Activated CD4-positive, alpha-beta memory T cell treated with anti-CD3 and anti-CD28 coated beads for 36 hours (primary cell): ENCODE results near the gene FZD4. TPM values are rescaled to one million over a fixed set of nuclear protein-coding genes. Genes with fewer than 3 reads are reported as not detected.

ENCODE experiments used
- CTCF ChIA-PET: fragments of 350-600 bp; sonication (Branson Sonifier 250); formaldehyde crosslinking; loops from one replicate; lab custom pipeline; 2021; ENCODE audit warnings: antibody characterized with exemption, inconsistent platforms; lab: Charles Lee
- POLR2A ChIA-PET: fragments of 350-600 bp; sonication (Branson Sonifier 250); formaldehyde crosslinking; loops from one replicate; lab custom pipeline; 2021; ENCODE audit warnings: antibody characterized with exemption; lab: Charles Lee
- DNase-seq: peaks from one replicate; pipeline ENCODE4 v3.0.0-alpha.2; 2020
- H3K27ac Mint-ChIP-seq: one replicate; pipeline ENCODE4 v1.8.0; 2021; ENCODE audit warnings: mixed read lengths
- H3K27me3 Mint-ChIP-seq: one replicate; pipeline ENCODE4 v1.8.0; 2021; ENCODE audit warnings: mixed read lengths
- H3K36me3 Mint-ChIP-seq: one replicate; pipeline ENCODE4 v1.8.0; 2021; ENCODE audit warnings: mixed read lengths
- H3K4me1 Mint-ChIP-seq: one replicate; pipeline ENCODE4 v1.8.0; 2021; ENCODE audit warnings: low read depth, mixed read lengths
- H3K4me3 Mint-ChIP-seq: one replicate; pipeline ENCODE4 v1.8.0; 2021; ENCODE audit warnings: mild to moderate bottlenecking, mixed read lengths
- H3K9me3 Mint-ChIP-seq: one replicate; pipeline ENCODE4 v1.8.0; 2021; ENCODE audit warnings: mixed read lengths
- intact Hi-C: fragments of 100-400 bp; cut with micrococcal nuclease; formaldehyde crosslinking; loops from one replicate; pipeline ENCODE4 v1.15.1; 2023
- total RNA-seq, 2 experiments: library from RNA; stranded (reverse); gene quantifications; one replicate each; pipeline ENCODE4 v1.2.3, GENCODE V29; 2021

FZD4 gene
- total RNA-seq, 2 experiments from 2014 or later: 0.33 to 0.36 TPM

- H3K4me3 Mint-ChIP-seq: no peak overlapping the region
- POLR2A ChIA-PET: no interaction called here
Measured at GRCh38 chr11:86932924-86933875, 22.0 kb downstream of the FZD4 start.

GRCh38 chr11:86932259-86932585 is 23.0 kb downstream of the FZD4 start:
- Mint-ChIP-seq H3K4me3 (no peak overlapping the region), H3K4me1 (peaks cover 2% of the 10 kb centered on the region), H3K9me3 (no peaks in the 10 kb centered on the region), H3K36me3 (no peaks in the 10 kb centered on the region), H3K27me3 (peaks cover 1% of the 10 kb centered on the region), H3K27ac (no peak overlapping the region)
- POLR2A ChIA-PET: no interaction called here
- DNase-seq: no peak
- CTCF ChIA-PET: interaction anchor here (0.7 kb wide), 1 partner anchor 683 kb away, joined by 3 read pairs; no protein-coding TSS in a partner anchor
- intact Hi-C loops: no loop called here

More at GRCh38 chr11:86932924-86933875, 22.0 kb downstream of the FZD4 start:
- H3K36me3 Mint-ChIP-seq: no peaks in the 10 kb centered on the region
- intact Hi-C loops: no loop called here
- DNase-seq: no peak
- CTCF ChIA-PET: interaction anchor here (2.2 kb wide), 1 partner anchor 22 kb away, joined by 5 read pairs; the partner anchor contains the start of gene FZD4
- H3K4me1 Mint-ChIP-seq: peaks cover 2% of the 10 kb centered on the region
- H3K27me3 Mint-ChIP-seq: peaks cover 1% of the 10 kb centered on the region
- no peaks in the 10 kb centered on the region for H3K9me3 Mint-ChIP-seq
- H3K27ac Mint-ChIP-seq: no peak overlapping the region

- Mint-ChIP-seq H3K4me1 (peaks cover 2% of the 10 kb centered on the region), H3K4me3 (no peak overlapping the region), H3K36me3 (no peaks in the 10 kb centered on the region), H3K27me3 (no peaks in the 10 kb centered on the region), H3K9me3 (no peaks in the 10 kb centered on the region), H3K27ac (no peak overlapping the region)
- CTCF ChIA-PET: interaction anchor here (0.7 kb wide), 1 partner anchor 684 kb away, joined by 3 read pairs; no protein-coding TSS in a partner anchor
- intact Hi-C loops: no loop called here
- POLR2A ChIA-PET: no interaction called here
- no peak for DNase-seq
Measured at GRCh38 chr11:86931548-86932258, 23.5 kb downstream of the FZD4 start.

GRCh38 chr11:86930957-86931547 is 24.1 kb downstream of the FZD4 start:
- peaks cover 2% of the 10 kb centered on the region for H3K4me1 Mint-ChIP-seq
- intact Hi-C loops: no loop called here
- H3K4me3 Mint-ChIP-seq: no peak overlapping the region
- CTCF ChIA-PET: interaction anchor here (2.1 kb wide), 1 partner anchor 8 kb away, joined by 5 read pairs; no protein-coding TSS in a partner anchor
- no peaks in the 10 kb centered on the region for H3K9me3 Mint-ChIP-seq
- POLR2A ChIA-PET: no interaction called here
- H3K36me3 Mint-ChIP-seq: no peaks in the 10 kb centered on the region
- H3K27ac Mint-ChIP-seq: no peak overlapping the region
- no peak for DNase-seq
- H3K27me3 Mint-ChIP-seq: no peaks in the 10 kb centered on the region

- Mint-ChIP-seq H3K9me3 (no peaks in the 10 kb centered on the region), H3K36me3 (no peaks in the 10 kb centered on the region), H3K27ac (no peak overlapping the region), H3K27me3 (no peaks in the 10 kb centered on the region), H3K4me1 (peaks cover under 1% of the 10 kb centered on the region), H3K4me3 (no peak overlapping the region)
- no peak for DNase-seq
- CTCF ChIA-PET: interaction anchor here (1.3 kb wide), 1 partner anchor 8 kb away, joined by 3 read pairs; no protein-coding TSS in a partner anchor
- intact Hi-C loops: no loop called here
- POLR2A ChIA-PET: no interaction called here
Measured at GRCh38 chr11:86926975-86927374, 28.2 kb downstream of the FZD4 start.

- H3K27ac Mint-ChIP-seq: no peak overlapping the region
- POLR2A ChIA-PET: no interaction called here
- no peaks in the 10 kb centered on the region for H3K4me1 Mint-ChIP-seq
- no peaks in the 10 kb centered on the region for H3K36me3 Mint-ChIP-seq
- peaks cover 1% of the 10 kb centered on the region for H3K27me3 Mint-ChIP-seq
- intact Hi-C loops: no loop called here
- CTCF ChIA-PET: interaction anchor here (1.9 kb wide), 1 partner anchor 15 kb away, joined by 5 read pairs; no protein-coding TSS in a partner anchor
- DNase-seq: no peak
- no peaks in the 10 kb centered on the region for H3K9me3 Mint-ChIP-seq
- H3K4me3 Mint-ChIP-seq: no peak overlapping the region
Measured at GRCh38 chr11:86923999-86924766, 31.0 kb downstream of the FZD4 start.

GRCh38 chr11:86922225-86922624 is 33.0 kb downstream of the FZD4 start:
- ChIA-PET POLR2A (no interaction called here), CTCF (interaction anchor here (1.5 kb wide), 1 partner anchor 51 kb away, joined by 5 read pairs; no protein-coding TSS in a partner anchor)
- H3K27me3 Mint-ChIP-seq: peaks cover 1% of the 10 kb centered on the region
- H3K4me3 Mint-ChIP-seq: no peak overlapping the region
- H3K9me3 Mint-ChIP-seq: no peaks in the 10 kb centered on the region
- intact Hi-C loops: no loop called here
- no peak for DNase-seq
- H3K27ac Mint-ChIP-seq: no peak overlapping the region
- H3K36me3 Mint-ChIP-seq: no peaks in the 10 kb centered on the region
- H3K4me1 Mint-ChIP-seq: no peaks in the 10 kb centered on the region

- DNase-seq: no peak
- Mint-ChIP-seq H3K27me3 (peaks cover 1% of the 10 kb centered on the region), H3K36me3 (no peaks in the 10 kb centered on the region), H3K4me3 (no peak overlapping the region), H3K4me1 (no peaks in the 10 kb centered on the region), H3K27ac (no peak overlapping the region), H3K9me3 (no peaks in the 10 kb centered on the region)
- intact Hi-C loops: loop anchor here (1.0 to 2.0 kb wide), 2 partner anchors 49 to 463 kb away; no protein-coding TSS in a partner anchor
- ChIA-PET POLR2A (no interaction called here), CTCF (interaction anchor here (1.5 kb wide), 1 partner anchor 49 kb away, joined by 4 read pairs; no protein-coding TSS in a partner anchor)
Measured at GRCh38 chr11:86919557-86920210, 35.5 kb downstream of the FZD4 start.

- H3K4me3 Mint-ChIP-seq: no peak overlapping the region
- no peak for DNase-seq
- no peaks in the 10 kb centered on the region for H3K9me3 Mint-ChIP-seq
- H3K27ac Mint-ChIP-seq: no peak overlapping the region
- intact Hi-C loops: loop anchor here (1.0 to 2.0 kb wide), 2 partner anchors 49 to 462 kb away; no protein-coding TSS in a partner anchor
- peaks cover 1% of the 10 kb centered on the region for H3K27me3 Mint-ChIP-seq
- H3K4me1 Mint-ChIP-seq: no peaks in the 10 kb centered on the region
- POLR2A ChIA-PET: no interaction called here
- H3K36me3 Mint-ChIP-seq: no peaks in the 10 kb centered on the region
- CTCF ChIA-PET: interaction anchor here (1.1 kb wide), 1 partner anchor 8 kb away, joined by 3 read pairs; no protein-coding TSS in a partner anchor
Measured at GRCh38 chr11:86918973-86919372, 36.2 kb downstream of the FZD4 start.

- CTCF ChIA-PET: interaction anchor here (1.1 to 1.2 kb wide), 2 partner anchors 9 to 48 kb away, joined by 3 to 11 read pairs; no protein-coding TSS in a partner anchor
- Mint-ChIP-seq H3K36me3 (no peaks in the 10 kb centered on the region), H3K27ac (no peak overlapping the region), H3K9me3 (no peaks in the 10 kb centered on the region), H3K4me3 (no peak overlapping the region), H3K27me3 (peaks cover 1% of the 10 kb centered on the region), H3K4me1 (no peaks in the 10 kb centered on the region)
- POLR2A ChIA-PET: no interaction called here
- DNase-seq: no peak
- intact Hi-C loops: loop anchor here (2.0 kb wide), 1 partner anchor 462 kb away; no protein-coding TSS in a partner anchor
Measured at GRCh38 chr11:86918496-86918895, 36.7 kb downstream of the FZD4 start.
